ENCODE results near the gene ZNF654.
"Not testable (repeated sequence)": the region's sequence is repeated elsewhere in the genome, so short reads cannot be mapped to it uniquely, and the experiment has no call there.

GRCh38 chr3:88182165-88182918 is 123.3 kb downstream of the ZNF654 start:
- not testable (repeated sequence) for TF ChIP-seq CTCF (conservative IDR thresholded peaks at IDR 0.05; ENCODE audit: low read depth in 2 of 2); NANOG (IDR thresholded peaks at IDR 0.05; ENCODE audit: borderline replicate concordance); POLR2AphosphoS5 (IDR thresholded peaks at IDR 0.05; ENCODE audit: low read depth); JUNB (IDR thresholded peaks at IDR 0.05; ENCODE audit: unreplicated experiment); EZH2 (IDR thresholded peaks at IDR 0.05; ENCODE audit: low read depth, unreplicated experiment); CREB1 (CRISPR knock-in tag; IDR thresholded peaks at IDR 0.05; ENCODE audit: low read depth); REST (IDR thresholded peaks at IDR 0.05; ENCODE audit: unreplicated experiment); EZH2phosphoT487 (IDR thresholded peaks at IDR 0.05; ENCODE audit: unreplicated experiment); ZNF462 (CRISPR knock-in tag; IDR thresholded peaks at IDR 0.05); ZNF114 (CRISPR knock-in tag; IDR thresholded peaks at IDR 0.05); ZNF331 (CRISPR knock-in tag; IDR thresholded peaks at IDR 0.05; ENCODE audit: low read depth)
- TF ChIP-seq, protein P1, sequence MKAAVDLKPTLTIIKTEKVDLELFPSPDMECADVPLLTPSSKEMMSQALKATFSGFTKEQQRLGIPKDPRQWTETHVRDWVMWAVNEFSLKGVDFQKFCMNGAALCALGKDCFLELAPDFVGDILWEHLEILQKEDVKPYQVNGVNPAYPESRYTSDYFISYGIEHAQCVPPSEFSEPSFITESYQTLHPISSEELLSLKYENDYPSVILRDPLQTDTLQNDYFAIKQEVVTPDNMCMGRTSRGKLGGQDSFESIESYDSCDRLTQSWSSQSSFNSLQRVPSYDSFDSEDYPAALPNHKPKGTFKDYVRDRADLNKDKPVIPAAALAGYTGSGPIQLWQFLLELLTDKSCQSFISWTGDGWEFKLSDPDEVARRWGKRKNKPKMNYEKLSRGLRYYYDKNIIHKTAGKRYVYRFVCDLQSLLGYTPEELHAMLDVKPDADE (IDR thresholded peaks at IDR 0.05) = not testable (repeated sequence)
